PC-9 (cell line): ENCODE measurements around the gene STK32A. TPM values are rescaled to one million over a fixed set of nuclear protein-coding genes. Genes with fewer than 3 reads are reported as not detected.

Experiments used
- BruUV-seq: library from RNA; stranded (reverse); fragments of 400-500 nt; replicated peaks from 2 replicates; lab custom pipeline; 2021; lab: Mats Ljungman, UMichigan
- CTCF ChIA-PET: fragments of 300-600 bp; sonication (Branson Sonifier 250); formaldehyde crosslinking; loops from one replicate; lab custom pipeline; 2022; ENCODE audit warnings: antibody characterized with exemption; lab: Charles Lee
- POLR2A ChIA-PET: fragments of 300-600 bp; sonication (Branson Sonifier 250); formaldehyde crosslinking; loops from one replicate; lab custom pipeline; 2022; ENCODE audit warnings: antibody characterized with exemption; ENCODE audit not compliant: unreplicated experiment; lab: Charles Lee
- DNase-seq, 2 experiments: peaks; one replicate each; pipeline versions ENCODE4 v3.0.0 to v3.0.0-alpha.2; 2015 to 2022; ENCODE audit warnings: mixed read lengths in 1 of 2
- H2AFZ ChIP-seq: fragments of 200-600 bp; sonication (generic); 2 replicates; pipeline ENCODE4 v1.8.1; 2017; ENCODE audit warnings: antibody characterized with exemption
- H3F3A ChIP-seq: fragments of 200-600 bp; sonication (generic); 2 replicates; pipeline ENCODE4 v1.8.1; 2017; ENCODE audit warnings: antibody characterized with exemption, mild to moderate bottlenecking, low read depth; ENCODE audit not compliant: insufficient read depth
- H3K27ac ChIP-seq: fragments of 200-600 bp; sonication (generic); 2 replicates; pipeline ENCODE4 v1.6.1; 2016; ENCODE audit warnings: mixed run types
- H3K27me3 ChIP-seq: fragments of 200-600 bp; sonication (generic); 2 replicates; pipeline ENCODE4 v1.6.1; 2016; ENCODE audit warnings: low read depth, mixed run types; ENCODE audit not compliant: insufficient read depth
- H3K36me3 ChIP-seq: fragments of 200-600 bp; sonication (generic); 2 replicates; pipeline ENCODE4 v1.6.1; 2016; ENCODE audit warnings: low read depth, mixed run types
- H3K4me1 ChIP-seq: fragments of 200-600 bp; sonication (generic); replicated peaks from 2 replicates; pipeline ENCODE4 v1.6.1; 2016; ENCODE audit warnings: mixed run types; ENCODE audit not compliant: insufficient read depth
- H3K4me2 ChIP-seq: fragments of 200-600 bp; sonication (generic); 2 replicates; pipeline ENCODE4 v1.6.1; 2017; ENCODE audit warnings: mixed run types
- H3K4me3 ChIP-seq: fragments of 200-600 bp; sonication (generic); 2 replicates; pipeline ENCODE4 v1.6.1; 2016; ENCODE audit warnings: mixed run types
- H3K79me2 ChIP-seq: fragments of 200-600 bp; sonication (generic); 2 replicates; pipeline ENCODE4 v1.6.1; 2017; ENCODE audit warnings: low read depth, mixed run types
- H3K9me2 ChIP-seq: fragments of 200-600 bp; sonication (generic); 2 replicates; pipeline ENCODE4 v1.8.1; 2017; ENCODE audit warnings: mild to moderate bottlenecking; ENCODE audit not compliant: insufficient read depth
- H3K9me3 ChIP-seq: fragments of 200-600 bp; sonication (generic); 2 replicates; pipeline ENCODE4 v1.8.1; 2016; ENCODE audit warnings: low read depth; ENCODE audit not compliant: insufficient read depth
- H4K20me1 ChIP-seq: fragments of 200-600 bp; sonication (generic); 2 replicates; pipeline ENCODE4 v1.8.1; 2017; ENCODE audit not compliant: insufficient read depth
- EZH2 ChIP-seq: fragments of 200-600 bp; sonication (generic); IDR thresholded peaks from 2 replicates; pipeline ENCODE4 v1.8.0; 2017; ENCODE audit warnings: antibody characterized with exemption, low read depth
- intact Hi-C: fragments of 100-400 bp; cut with micrococcal nuclease; formaldehyde crosslinking; loops from one replicate; pipeline ENCODE4 v1.10.0; 2022; ENCODE audit not compliant: unreplicated experiment
- total RNA-seq: library from RNA; stranded (reverse); gene quantifications from 2 replicates; pipeline ENCODE4 v1.2.3, GENCODE V29; 2021
- TF ChIP-seq, protein P1 (sequence below): fragments of 200-600 bp; sonication (generic); conservative IDR thresholded peaks from 2 replicates; pipeline ENCODE4 v1.6.1; 2017; ENCODE audit warnings: mixed run types, antibody characterized with exemption, mild to moderate bottlenecking, moderate library complexity

Gene STK32A
- total RNA-seq, 1 experiment from 2014 or later, result not detected

DNA sequence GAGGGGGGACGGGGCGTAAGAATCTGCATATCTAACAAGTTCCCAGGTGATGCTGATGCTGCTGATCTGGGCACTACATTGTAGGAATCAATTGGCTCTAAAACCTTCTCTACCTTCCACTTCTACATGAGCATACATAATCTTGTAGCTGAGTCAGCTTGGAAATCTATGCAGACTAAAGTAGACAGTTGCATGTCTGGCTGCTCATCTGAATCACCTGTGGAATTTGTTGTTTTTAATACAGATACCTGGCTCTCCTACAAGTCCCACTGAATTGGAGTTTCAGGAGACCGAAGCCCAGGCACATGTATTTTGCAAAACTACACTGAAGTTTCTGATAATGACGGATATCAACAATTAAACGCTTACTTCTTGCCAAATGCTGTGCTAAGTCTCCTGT, 113.6 kb downstream of the STK32A start:
- Histone ChIP-seq H4K20me1 (no peaks in the 10 kb centered on the region), H3K27ac (peak overlapping the region; percentile 80), H3K79me2 (no peaks in the 10 kb centered on the region), H3K4me3 (no peak overlapping the region), H3K4me2 (peak overlapping the region; percentile 37), H3K36me3 (no peaks in the 10 kb centered on the region), H3K9me2 (no peaks in the 10 kb centered on the region), H3K27me3 (no peaks in the 10 kb centered on the region), H3K9me3 (peaks cover 6% of the 10 kb centered on the region; the same call in 1 of the 2 replicates), H2AFZ (0 out of 2 replicates have a peak overlapping the region, but pooled peaks have one; percentile 24), H3K4me1 (peaks cover 29% of the 10 kb centered on the region), H3F3A (peaks cover 13% of the 10 kb centered on the region; the same call in 1 of the 2 replicates)
- intact Hi-C loops, result no loop called here
- TF ChIP-seq EZH2, result no peak
- TF ChIP-seq, protein P1, sequence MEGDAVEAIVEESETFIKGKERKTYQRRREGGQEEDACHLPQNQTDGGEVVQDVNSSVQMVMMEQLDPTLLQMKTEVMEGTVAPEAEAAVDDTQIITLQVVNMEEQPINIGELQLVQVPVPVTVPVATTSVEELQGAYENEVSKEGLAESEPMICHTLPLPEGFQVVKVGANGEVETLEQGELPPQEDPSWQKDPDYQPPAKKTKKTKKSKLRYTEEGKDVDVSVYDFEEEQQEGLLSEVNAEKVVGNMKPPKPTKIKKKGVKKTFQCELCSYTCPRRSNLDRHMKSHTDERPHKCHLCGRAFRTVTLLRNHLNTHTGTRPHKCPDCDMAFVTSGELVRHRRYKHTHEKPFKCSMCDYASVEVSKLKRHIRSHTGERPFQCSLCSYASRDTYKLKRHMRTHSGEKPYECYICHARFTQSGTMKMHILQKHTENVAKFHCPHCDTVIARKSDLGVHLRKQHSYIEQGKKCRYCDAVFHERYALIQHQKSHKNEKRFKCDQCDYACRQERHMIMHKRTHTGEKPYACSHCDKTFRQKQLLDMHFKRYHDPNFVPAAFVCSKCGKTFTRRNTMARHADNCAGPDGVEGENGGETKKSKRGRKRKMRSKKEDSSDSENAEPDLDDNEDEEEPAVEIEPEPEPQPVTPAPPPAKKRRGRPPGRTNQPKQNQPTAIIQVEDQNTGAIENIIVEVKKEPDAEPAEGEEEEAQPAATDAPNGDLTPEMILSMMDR, result no peak
- POLR2A ChIA-PET, result no interaction called here
- DNase-seq, result no peak
- BruUV-seq, result no TSS peak
- CTCF ChIA-PET, result no interaction called here

DNA sequence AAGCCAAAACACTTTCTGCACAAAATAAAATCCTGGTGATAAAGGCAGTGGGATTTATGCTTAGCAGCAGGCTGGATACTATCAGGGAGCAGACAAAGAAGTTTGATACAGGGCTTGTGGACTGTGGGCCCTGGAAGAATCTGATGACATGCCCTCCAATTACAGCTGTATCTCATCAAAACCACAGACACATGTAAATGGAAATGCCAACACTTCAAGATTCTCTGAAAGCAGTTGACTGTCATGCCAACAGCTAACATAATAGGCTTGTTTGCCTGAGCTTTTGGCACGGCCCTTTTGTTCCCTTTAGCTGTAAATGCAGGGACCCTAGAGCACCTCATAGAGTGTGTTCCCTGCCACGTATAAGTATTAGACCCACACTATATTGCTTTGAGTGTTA, 114.4 kb downstream of the STK32A start:
- Histone ChIP-seq H3K36me3 (no peaks in the 10 kb centered on the region), H3K4me3 (no peak overlapping the region), H2AFZ (no peak overlapping the region), H3K4me1 (peaks cover 29% of the 10 kb centered on the region), H3K9me2 (no peaks in the 10 kb centered on the region), H3F3A (peaks cover 13% of the 10 kb centered on the region; the same call in 1 of the 2 replicates), H3K79me2 (no peaks in the 10 kb centered on the region), H3K27me3 (no peaks in the 10 kb centered on the region), H3K4me2 (no peak overlapping the region), H3K27ac (peak overlapping the region; percentile 80; the same call in 1 of the 2 replicates), H4K20me1 (no peaks in the 10 kb centered on the region), H3K9me3 (peaks cover 6% of the 10 kb centered on the region; the same call in 1 of the 2 replicates)
- POLR2A ChIA-PET, result no interaction called here
- intact Hi-C loops, result no loop called here
- DNase-seq, result no peak
- no TSS peak for BruUV-seq
- TF ChIP-seq EZH2, result no peak
- TF ChIP-seq, protein P1, result no peak
- CTCF ChIA-PET, result no interaction called here

DNA sequence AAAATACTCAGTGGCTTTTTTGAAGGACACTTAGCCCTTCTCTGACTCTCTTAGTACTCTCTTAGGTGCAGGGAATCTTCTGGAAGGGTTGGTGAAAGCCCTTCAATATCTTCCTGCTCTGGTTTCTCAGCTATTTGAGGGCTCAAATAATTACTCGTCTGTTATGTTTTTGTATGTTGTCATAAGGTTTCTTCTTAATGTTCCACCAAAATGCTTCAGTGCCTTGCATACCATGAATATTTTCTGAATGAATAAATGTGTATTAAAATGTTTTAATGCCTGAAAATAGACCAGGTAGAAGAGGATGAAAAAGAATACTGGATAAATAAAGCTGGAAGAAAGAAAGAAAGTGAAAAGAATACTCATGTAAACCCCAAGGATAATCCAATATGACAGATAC, 124.3 kb downstream of the STK32A start:
- TF ChIP-seq, protein P1, result no peak
- TF ChIP-seq EZH2, result no peak
- CTCF ChIA-PET, result no interaction called here
- no peak for DNase-seq
- Histone ChIP-seq H3K9me2 (no peaks in the 10 kb centered on the region), H3K27ac (no peak overlapping the region), H2AFZ (no peak overlapping the region), H3F3A (no peaks in the 10 kb centered on the region), H3K27me3 (no peaks in the 10 kb centered on the region), H3K36me3 (no peaks in the 10 kb centered on the region), H3K79me2 (no peaks in the 10 kb centered on the region), H3K9me3 (no peaks in the 10 kb centered on the region), H3K4me3 (no peak overlapping the region), H4K20me1 (no peaks in the 10 kb centered on the region), H3K4me1 (no peaks in the 10 kb centered on the region), H3K4me2 (no peak overlapping the region)
- intact Hi-C loops, result no loop called here
- BruUV-seq, result no TSS peak
- POLR2A ChIA-PET, result no interaction called here
